GM21576 (cell line): ENCODE data around the gene LITAF.

Source experiments
- ATAC-seq: cut with Tn5 transposase; IDR thresholded peaks from one replicate; pipeline ENCODE4 v1.9.1; 2021; ENCODE audit warnings: mild to moderate bottlenecking, moderate library complexity; ENCODE audit not compliant: unreplicated experiment

The LITAF gene

GRCh38 chr16:11586856-11587642 is at the start of gene LITAF:
Gene LITAF, minus strand, starts transcription at chr16:11586919. Its CDS starts 30,189 bp downstream, at chr16:11556730.
- no peak for ATAC-seq

- no peak for ATAC-seq
Observed at GRCh38 chr16:11636172-11636721, 49.5 kb upstream of the LITAF start.

GRCh38 chr16:11635679-11636171 is 49.0 kb upstream of the LITAF start:
- ATAC-seq: no peak

GRCh38 chr16:11635113-11635652 is 48.5 kb upstream of the LITAF start:
- no peak for ATAC-seq

- ATAC-seq: no peak
Observed at GRCh38 chr16:11634312-11634711, 47.6 kb upstream of the LITAF start.

- ATAC-seq: no peak
Observed at GRCh38 chr16:11633113-11633512, 46.4 kb upstream of the LITAF start.

GRCh38 chr16:11632455-11632939 is 45.8 kb upstream of the LITAF start:
- ATAC-seq: no peak

- no peak for ATAC-seq
Observed at GRCh38 chr16:11631214-11631613, 44.5 kb upstream of the LITAF start.

GRCh38 chr16:11630768-11631056 is 44.0 kb upstream of the LITAF start:
- ATAC-seq: no peak

GRCh38 chr16:11630046-11630767 is 43.5 kb upstream of the LITAF start:
- ATAC-seq: no peak

GRCh38 chr16:11629071-11630030 is 42.6 kb upstream of the LITAF start:
- no peak for ATAC-seq

- no peak for ATAC-seq
Observed at GRCh38 chr16:11627822-11628457, 41.2 kb upstream of the LITAF start.

- ATAC-seq: no peak
Observed at GRCh38 chr16:11627292-11627663, 40.6 kb upstream of the LITAF start.

GRCh38 chr16:11626657-11627291 is 40.1 kb upstream of the LITAF start:
- no peak for ATAC-seq

GRCh38 chr16:11625769-11626168 is 39.0 kb upstream of the LITAF start:
- ATAC-seq: no peak

- no peak for ATAC-seq
Observed at GRCh38 chr16:11624636-11625607, 38.2 kb upstream of the LITAF start.

GRCh38 chr16:11624205-11624604 is 37.5 kb upstream of the LITAF start:
- no peak for ATAC-seq

- ATAC-seq: no peak
Observed at GRCh38 chr16:11621920-11622651, 35.4 kb upstream of the LITAF start.
